Ectodermal cell (in vitro differentiated cells): Measurements from ENCODE around the gene ID1.

Source experiments
- H3K27ac ChIP-seq: 2 replicates; pipeline ENCODE4 v1.7.0; 2013; ENCODE audit warnings: mild to moderate bottlenecking, low read depth, low read length; ENCODE audit not compliant: insufficient read depth, poor library complexity, severe bottlenecking
- H3K27me3 ChIP-seq: 2 replicates; pipeline ENCODE4 v1.7.0; 2013; ENCODE audit warnings: mild to moderate bottlenecking, low read length; ENCODE audit not compliant: insufficient read depth, control insufficient read depth, poor library complexity, severe bottlenecking
- H3K36me3 ChIP-seq: one replicate; pipeline ENCODE4 v1.7.0; 2013; ENCODE audit warnings: low read length; ENCODE audit not compliant: control insufficient read depth, insufficient read depth
- H3K4me1 ChIP-seq: one replicate; pipeline ENCODE4 v1.7.0; 2013; ENCODE audit warnings: low read length; ENCODE audit not compliant: control insufficient read depth, insufficient read depth
- H3K4me3 ChIP-seq: 2 replicates; pipeline ENCODE4 v1.7.0; 2013; ENCODE audit warnings: low read depth, low read length, control low read depth; ENCODE audit not compliant: insufficient read depth
- H3K9me3 ChIP-seq: 2 replicates; pipeline ENCODE4 v1.7.0; 2013; ENCODE audit warnings: mild to moderate bottlenecking, low read length, moderate library complexity; ENCODE audit not compliant: control insufficient read depth
- WGBS, 2 experiments: methylation state at CpG; one replicate each; pipeline ENCODE4 v1.1.7; 2013; ENCODE audit warnings: missing lambda C conversion rate in 2 of 2; 5-methylcytosine and 5-hydroxymethylcytosine counted together

Gene ID1

DNA sequence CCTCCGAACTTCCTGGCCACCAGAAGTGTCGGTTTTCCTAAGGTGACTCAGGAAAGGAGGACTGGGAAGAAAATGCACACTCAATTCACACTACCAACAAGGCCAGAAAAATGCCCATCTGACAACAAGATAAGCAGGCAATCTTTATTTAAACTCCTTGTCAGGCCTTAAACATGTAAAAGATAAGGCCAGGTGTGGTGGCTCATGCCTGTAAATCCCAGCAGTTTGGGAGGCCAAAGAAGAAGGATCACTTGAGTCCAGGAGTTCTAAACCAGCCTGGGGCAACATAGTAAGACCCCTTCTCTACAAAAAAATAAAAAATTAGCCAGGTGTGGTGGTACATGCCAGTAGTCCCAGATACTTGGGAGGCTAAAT lies 7.6 kb upstream of the ID1 start:
- Histone ChIP-seq H3K36me3 (no peaks in the 10 kb centered on the region), H3K27me3 (no peaks in the 10 kb centered on the region), H3K27ac (no peak overlapping the region), H3K9me3 (no peaks in the 10 kb centered on the region), H3K4me3 (no peak overlapping the region), H3K4me1 (peaks cover 13% of the 10 kb centered on the region)
- WGBS, 2 experiments = 92 to 97% methylated on average over 2 of the region's 2 CpGs

GRCh38 chr20:31602431-31602778 lies 2.7 kb upstream of the ID1 start:
- Histone ChIP-seq H3K4me3 (no peak overlapping the region), H3K4me1 (peaks cover 12% of the 10 kb centered on the region), H3K27ac (peak overlapping the region; percentile 55), H3K9me3 (no peaks in the 10 kb centered on the region), H3K27me3 (peaks cover 21% of the 10 kb centered on the region), H3K36me3 (no peaks in the 10 kb centered on the region)
- 86 to 93% methylated on average over 4 of the region's 4 CpGs for WGBS, 2 experiments

- Histone ChIP-seq H3K4me1 (peaks cover 17% of the 10 kb centered on the region), H3K9me3 (no peaks in the 10 kb centered on the region), H3K27ac (peak overlapping the region; percentile 55), H3K4me3 (no peak overlapping the region), H3K36me3 (no peaks in the 10 kb centered on the region), H3K27me3 (peaks cover 26% of the 10 kb centered on the region)
- 84% methylated on average over 17 of the region's 17 CpGs for WGBS, 2 experiments
Measured at GRCh38 chr20:31602779-31603441, 2.2 kb upstream of the ID1 start.

DNA sequence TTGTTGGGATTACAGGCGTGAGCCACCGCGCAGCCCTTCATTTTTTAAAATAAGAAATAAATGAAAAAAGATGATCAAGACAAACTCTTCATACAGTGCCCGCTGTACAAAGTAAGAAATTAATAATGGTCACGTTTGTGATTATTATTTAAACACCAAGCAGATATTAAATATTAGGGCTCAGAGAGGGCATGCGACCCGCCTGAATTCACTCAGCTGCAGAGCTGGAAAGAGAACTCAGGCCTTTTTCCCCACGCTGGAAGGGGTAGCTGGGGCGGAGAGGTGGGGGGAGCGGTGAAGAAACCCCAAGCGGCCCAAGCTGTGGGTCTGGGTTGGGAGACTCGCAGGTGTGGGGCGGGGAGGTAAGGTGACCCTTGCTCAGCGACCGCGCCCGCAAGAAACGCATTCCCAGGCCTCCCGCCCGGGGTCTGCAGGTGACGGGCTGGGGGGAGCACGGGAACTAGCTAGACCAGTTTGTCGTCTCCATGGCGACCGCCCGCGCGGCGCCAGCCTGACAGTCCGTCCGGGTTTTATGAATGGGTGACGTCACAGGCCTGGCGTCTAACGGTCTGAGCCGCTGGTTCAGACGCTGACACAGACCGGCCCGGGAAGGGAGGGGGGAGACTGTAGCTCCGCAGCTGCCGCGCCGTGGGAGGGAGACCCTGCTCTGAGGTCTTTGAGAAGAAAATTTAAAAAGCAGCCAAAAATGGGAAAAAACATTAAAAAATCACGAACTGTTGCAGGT lies 1.1 kb upstream of the ID1 start:
- peaks cover 24% of the 10 kb centered on the region for H3K4me1 ChIP-seq
- H3K4me3 ChIP-seq = peak overlapping the region; percentile 81
- H3K27ac ChIP-seq = peak overlapping the region; percentile 99
- no peaks in the 10 kb centered on the region for H3K36me3 ChIP-seq
- 13% methylated on average over 43 of the region's 43 CpGs for whole genome bisulfite sequencing, 2 experiments
- peaks cover 35% of the 10 kb centered on the region for H3K27me3 ChIP-seq
- H3K9me3 ChIP-seq = no peaks in the 10 kb centered on the region

DNA sequence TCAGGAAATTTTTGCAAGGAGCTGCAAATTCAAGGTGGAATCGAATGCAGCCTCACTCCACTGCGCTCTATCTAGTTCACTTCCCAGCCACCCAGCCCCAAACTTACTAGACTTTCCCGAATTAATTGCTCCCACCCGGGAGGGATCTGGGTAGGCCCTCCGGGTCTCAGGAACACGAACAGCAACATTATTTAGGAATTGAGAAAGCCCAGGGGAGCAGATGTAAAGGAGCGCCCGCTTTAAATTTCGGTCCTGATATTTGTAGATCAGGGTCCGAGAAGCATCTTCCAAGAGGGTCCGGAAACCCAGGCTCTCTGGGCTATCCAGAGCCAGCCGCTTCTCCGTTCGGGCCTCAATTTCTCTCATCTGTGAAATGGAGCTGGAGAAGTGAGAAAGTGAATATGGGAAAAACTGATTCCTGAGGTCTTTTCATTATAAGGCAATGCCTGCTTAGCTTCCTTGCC lies 490 bp upstream of the ID1 start:
- Histone ChIP-seq H3K4me1 (peaks cover 24% of the 10 kb centered on the region), H3K9me3 (no peaks in the 10 kb centered on the region), H3K27ac (peak overlapping the region; percentile 99), H3K36me3 (no peaks in the 10 kb centered on the region), H3K4me3 (peak overlapping the region; percentile 81), H3K27me3 (peaks cover 39% of the 10 kb centered on the region)
- 6 to 9% methylated on average over 14 of the region's 14 CpGs for WGBS, 2 experiments

GRCh38 chr20:31605902-31606803 lies 1.1 kb downstream of the ID1 start:
- 0 to 1% methylated on average over 39 of the region's 39 CpGs for WGBS, 2 experiments
- Histone ChIP-seq H3K27ac (peak overlapping the region; percentile 19), H3K36me3 (no peaks in the 10 kb centered on the region), H3K4me1 (peaks cover 24% of the 10 kb centered on the region), H3K27me3 (peaks cover 39% of the 10 kb centered on the region), H3K4me3 (peak overlapping the region; percentile 81), H3K9me3 (no peaks in the 10 kb centered on the region)

GRCh38 chr20:31606804-31607639 lies 1.9 kb downstream of the ID1 start:
- H3K36me3 ChIP-seq = no peaks in the 10 kb centered on the region
- H3K27me3 ChIP-seq = peaks cover 39% of the 10 kb centered on the region
- H3K4me1 ChIP-seq = peaks cover 24% of the 10 kb centered on the region
- WGBS, 2 experiments = 30 to 39% methylated on average over 8 of the region's 8 CpGs
- peak overlapping the region; percentile 81 for H3K4me3 ChIP-seq
- H3K9me3 ChIP-seq = no peaks in the 10 kb centered on the region
- peak overlapping the region; percentile 29 for H3K27ac ChIP-seq

- Histone ChIP-seq H3K36me3 (no peaks in the 10 kb centered on the region), H3K4me3 (peak overlapping the region; percentile 81), H3K4me1 (peaks cover 21% of the 10 kb centered on the region), H3K9me3 (no peaks in the 10 kb centered on the region), H3K27me3 (peaks cover 39% of the 10 kb centered on the region), H3K27ac (peak overlapping the region; percentile 29)
- WGBS, 2 experiments = 65 to 74% methylated on average over 9 of the region's 9 CpGs
Measured at GRCh38 chr20:31607640-31608250, 2.7 kb downstream of the ID1 start.

- Histone ChIP-seq H3K4me1 (peaks cover 19% of the 10 kb centered on the region), H3K4me3 (peak overlapping the region; percentile 81), H3K27me3 (peaks cover 39% of the 10 kb centered on the region), H3K36me3 (no peaks in the 10 kb centered on the region), H3K27ac (no peak overlapping the region), H3K9me3 (no peaks in the 10 kb centered on the region)
- 15 to 17% methylated on average over 45 of the region's 45 CpGs for WGBS, 2 experiments
Measured at GRCh38 chr20:31608251-31608945, 3.3 kb downstream of the ID1 start.
